Neural progenitor cell (in vitro differentiated cells): ENCODE measurements around the gene EPHA4. TPM values are rescaled to one million over a fixed set of nuclear protein-coding genes. Genes with fewer than 3 reads are reported as not detected.
"Not testable (repeated sequence)": the region's sequence is repeated elsewhere in the genome, so short reads cannot be mapped to it uniquely, and the experiment has no call there.

ENCODE experiments used
- DNase-seq: peaks from one replicate; pipeline ENCODE4 v3.0.0-alpha.2; 2016; ENCODE audit warnings: low spot score
- H2AFZ ChIP-seq: fragments of 200-600 bp; sonication (generic); replicated peaks from 2 replicates; pipeline ENCODE4 v1.6.1; 2016; ENCODE audit warnings: antibody characterized with exemption
- H3F3A ChIP-seq: fragments of 200-600 bp; sonication (generic); 2 replicates; pipeline ENCODE4 v1.6.1; 2016; ENCODE audit warnings: antibody characterized with exemption, low read depth
- H3K27ac ChIP-seq: fragments of 200-600 bp; sonication (generic); 2 replicates; pipeline ENCODE4 v1.5.1; 2016; ENCODE audit warnings: mild to moderate bottlenecking
- H3K27me3 ChIP-seq: fragments of 200-600 bp; sonication (generic); 2 replicates; pipeline ENCODE4 v1.6.1; 2016; ENCODE audit warnings: mild to moderate bottlenecking, moderate library complexity
- H3K36me3 ChIP-seq: fragments of 200-600 bp; sonication (generic); 2 replicates; pipeline ENCODE4 v1.5.1; 2016
- H3K4me1 ChIP-seq: fragments of 200-600 bp; sonication (generic); 2 replicates; pipeline ENCODE4 v1.6.1; 2016; ENCODE audit warnings: mixed run types
- H3K4me2 ChIP-seq: fragments of 200-600 bp; sonication (generic); 2 replicates; pipeline ENCODE4 v1.6.1; 2016
- H3K4me3 ChIP-seq: fragments of 200-600 bp; sonication (generic); 2 replicates; pipeline ENCODE4 v1.5.1; 2016
- H3K79me2 ChIP-seq: fragments of 200-600 bp; sonication (generic); 2 replicates; pipeline ENCODE4 v1.6.1; 2016; ENCODE audit warnings: low read depth
- H3K9ac ChIP-seq: fragments of 200-600 bp; sonication (generic); 2 replicates; pipeline ENCODE4 v1.6.1; 2016
- H3K9me3 ChIP-seq: fragments of 200-600 bp; sonication (generic); 2 replicates; pipeline ENCODE4 v1.5.1; 2016; ENCODE audit warnings: low read depth
- H4K20me1 ChIP-seq: fragments of 200-600 bp; sonication (generic); 2 replicates; pipeline ENCODE4 v1.6.1; 2016; ENCODE audit warnings: low read depth
- H3K27ac Mint-ChIP-seq: 3 replicates; pipeline ENCODE4 v1.8.0; 2021; ENCODE audit warnings: mixed read lengths
- H3K27me3 Mint-ChIP-seq: 2 replicates; pipeline ENCODE4 v1.8.0; 2022; ENCODE audit warnings: low read depth, mild to moderate bottlenecking, inconsistent platforms, moderate library complexity, mixed read lengths; ENCODE audit not compliant: insufficient read depth
- H3K36me3 Mint-ChIP-seq: 3 replicates; pipeline ENCODE4 v1.8.0; 2021; ENCODE audit warnings: mixed read lengths
- H3K4me1 Mint-ChIP-seq: 3 replicates; pipeline ENCODE4 v1.8.0; 2021; ENCODE audit warnings: mixed read lengths
- H3K4me3 Mint-ChIP-seq: 3 replicates; pipeline ENCODE4 v1.8.0; 2021; ENCODE audit warnings: mild to moderate bottlenecking, moderate library complexity, mixed read lengths
- H3K9me3 Mint-ChIP-seq: 3 replicates; pipeline ENCODE4 v1.8.0; 2020; ENCODE audit warnings: mixed read lengths
- CTCF ChIP-seq: fragments of 200-600 bp; sonication (generic); IDR thresholded peaks from 2 replicates; pipeline ENCODE4 v1.5.1; 2017; ENCODE audit warnings: antibody characterized with exemption, mild to moderate bottlenecking
- EZH2 ChIP-seq: fragments of 200-600 bp; sonication (generic); IDR thresholded peaks from 2 replicates; pipeline ENCODE4 v1.6.1; 2017; ENCODE audit warnings: antibody characterized with exemption, mild to moderate bottlenecking, moderate library complexity
- EZH2phosphoT487 ChIP-seq: fragments of 200-600 bp; sonication (generic); IDR thresholded peaks from 2 replicates; pipeline ENCODE4 v1.6.1; 2017; ENCODE audit warnings: antibody characterized with exemption
- total RNA-seq: library from RNA; depleted of rRNA; stranded (reverse); fragments of >200 nt; gene quantifications from 2 replicates; pipeline ENCODE4 v1.2.3, GENCODE V29; 2015; ENCODE audit warnings: low replicate concordance

EPHA4 gene
- total RNA-seq, 1 donor from 2014 or later = 323 TPM

DNA sequence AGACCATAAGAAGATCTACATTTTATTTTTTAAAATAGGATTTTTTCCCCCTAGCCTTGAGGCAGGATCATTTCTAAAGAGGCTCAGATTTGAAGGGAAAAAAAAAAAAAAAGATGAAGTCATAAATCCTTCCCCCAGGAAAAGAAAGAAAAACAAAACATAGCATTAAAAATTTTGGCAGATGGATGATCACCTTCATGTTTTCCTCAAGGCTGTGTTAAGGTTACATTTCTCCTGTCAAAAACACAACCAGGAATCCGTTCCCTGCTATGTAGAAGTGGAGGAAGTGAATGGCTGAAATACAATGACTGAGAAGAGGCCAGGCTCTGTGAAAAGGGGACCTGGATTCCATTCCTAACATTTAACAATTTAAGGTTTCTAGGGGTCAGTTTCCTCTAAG, 56.2 kb downstream of the EPHA4 start:
- H3K27ac Mint-ChIP-seq = no peak overlapping the region
- no peaks in the 10 kb centered on the region for H3K9me3 Mint-ChIP-seq
- Histone ChIP-seq H4K20me1 (peaks cover 100% of the 10 kb centered on the region), H3K79me2 (peaks cover 100% of the 10 kb centered on the region), H2AFZ (no peak overlapping the region), H3K36me3 (no peaks in the 10 kb centered on the region), H3K4me2 (no peak overlapping the region), H3K9ac (no peak overlapping the region), H3K9me3 (no peaks in the 10 kb centered on the region), H3K27me3 (no peaks in the 10 kb centered on the region), H3K27ac (no peak overlapping the region), H3K4me1 (peaks cover 66% of the 10 kb centered on the region), H3K4me3 (no peak overlapping the region), H3F3A (peaks cover 34% of the 10 kb centered on the region)
- DNase-seq = no peak
- no peaks in the 10 kb centered on the region for H3K27me3 Mint-ChIP-seq
- no peak overlapping the region for H3K4me3 Mint-ChIP-seq
- TF ChIP-seq EZH2 (no peak), EZH2phosphoT487 (no peak), CTCF (no peak)
- peaks cover 19% of the 10 kb centered on the region for H3K4me1 Mint-ChIP-seq
- H3K36me3 Mint-ChIP-seq = peaks cover 3% of the 10 kb centered on the region

GRCh38 chr2:221514305-221515040, 57.6 kb downstream of the EPHA4 start:
- no peaks in the 10 kb centered on the region for H3K27me3 ChIP-seq
- no peak for TF ChIP-seq CTCF
- no peak for TF ChIP-seq EZH2phosphoT487
- TF ChIP-seq EZH2 = no peak
- peaks cover 100% of the 10 kb centered on the region for H3K79me2 ChIP-seq
- peaks cover 100% of the 10 kb centered on the region for H4K20me1 ChIP-seq
- H3K27ac ChIP-seq = peak overlapping the region; percentile 75
- peaks cover 4% of the 10 kb centered on the region for H3K36me3 Mint-ChIP-seq
- no peaks in the 10 kb centered on the region for H3K9me3 ChIP-seq
- no peak overlapping the region for H3K4me2 ChIP-seq
- peaks cover 52% of the 10 kb centered on the region for H3K4me1 ChIP-seq
- H3F3A ChIP-seq = peaks cover 26% of the 10 kb centered on the region
- H3K27me3 Mint-ChIP-seq = no peaks in the 10 kb centered on the region
- H3K4me3 Mint-ChIP-seq = no peak overlapping the region
- H3K36me3 ChIP-seq = peaks cover 7% of the 10 kb centered on the region
- no peak overlapping the region for H3K27ac Mint-ChIP-seq
- no peak overlapping the region for H2AFZ ChIP-seq
- peaks cover 18% of the 10 kb centered on the region for H3K4me1 Mint-ChIP-seq
- no peak overlapping the region for H3K4me3 ChIP-seq
- H3K9me3 Mint-ChIP-seq = no peaks in the 10 kb centered on the region
- DNase-seq = no peak
- no peak overlapping the region for H3K9ac ChIP-seq

- H3K27ac Mint-ChIP-seq = no peak overlapping the region
Measured at GRCh38 chr2:221513232-221513631, 58.9 kb downstream of the EPHA4 start.

DNA sequence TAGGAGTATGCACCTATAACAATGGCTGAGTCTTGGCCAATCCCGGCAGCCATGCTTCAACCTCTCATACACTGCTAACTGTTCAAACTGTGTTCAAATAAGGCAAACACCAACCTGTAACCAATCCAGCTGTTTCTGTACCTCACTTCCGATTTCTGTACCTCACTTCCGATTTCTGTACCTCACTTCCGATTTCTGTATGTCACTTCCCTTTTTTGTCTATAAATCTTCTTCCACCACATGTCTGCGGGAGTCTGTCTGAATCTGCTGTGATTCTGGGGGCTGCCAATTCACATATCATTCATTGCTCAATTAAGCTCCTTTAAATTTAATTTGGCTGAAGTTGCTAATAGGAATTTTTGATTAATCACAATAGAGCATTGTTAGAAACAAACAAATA, 60.8 kb downstream of the EPHA4 start:
- peaks cover 100% of the 10 kb centered on the region for H3K79me2 ChIP-seq
- not testable (repeated sequence) for H2AFZ ChIP-seq, H3K4me3 ChIP-seq, DNase-seq, H3K9me3 ChIP-seq, H3K9me3 Mint-ChIP-seq, H3K36me3 Mint-ChIP-seq, H3K27ac ChIP-seq, H3K4me3 Mint-ChIP-seq, H3K4me2 ChIP-seq, H3K36me3 ChIP-seq, H3K9ac ChIP-seq, H3K27ac Mint-ChIP-seq, H3K27me3 Mint-ChIP-seq, H3K27me3 ChIP-seq
- peaks cover 48% of the 10 kb centered on the region for H3K4me1 ChIP-seq
- H3K4me1 Mint-ChIP-seq = peaks cover 18% of the 10 kb centered on the region
- peaks cover 100% of the 10 kb centered on the region for H4K20me1 ChIP-seq
- peaks cover 26% of the 10 kb centered on the region for H3F3A ChIP-seq

More at GRCh38 chr2:221513232-221513631, 58.9 kb downstream of the EPHA4 start:
- Histone ChIP-seq H3K4me1 (peaks cover 42% of the 10 kb centered on the region), H3F3A (peaks cover 20% of the 10 kb centered on the region), H3K79me2 (peaks cover 100% of the 10 kb centered on the region), H2AFZ (no peak overlapping the region), H3K27ac (peak overlapping the region; percentile 75), H4K20me1 (peaks cover 100% of the 10 kb centered on the region), H3K4me2 (no peak overlapping the region), H3K27me3 (no peaks in the 10 kb centered on the region), H3K9me3 (no peaks in the 10 kb centered on the region), H3K4me3 (no peak overlapping the region), H3K36me3 (peaks cover 7% of the 10 kb centered on the region), H3K9ac (no peak overlapping the region)
- no peak for DNase-seq
- Mint-ChIP-seq H3K9me3 (no peaks in the 10 kb centered on the region), H3K36me3 (peaks cover 4% of the 10 kb centered on the region), H3K4me1 (peaks cover 18% of the 10 kb centered on the region), H3K4me3 (no peak overlapping the region), H3K27me3 (no peaks in the 10 kb centered on the region)
- TF ChIP-seq EZH2phosphoT487 (no peak), CTCF (no peak), EZH2 (no peak)
